Loucy (cell line): ENCODE results near the gene FEV.

Experiments
- H2AFZ ChIP-seq: fragments of 200-600 bp; sonication (generic); 2 replicates; pipeline ENCODE4 v1.6.0; 2016; ENCODE audit warnings: antibody characterized with exemption, mild to moderate bottlenecking, low read length, moderate library complexity
- H3F3A ChIP-seq: fragments of 200-600 bp; 2 replicates; pipeline ENCODE4 v1.6.0; 2016; ENCODE audit warnings: antibody characterized with exemption, low read depth, mild to moderate bottlenecking
- H3K27me3 ChIP-seq: fragments of 200-600 bp; sonication (generic); 2 replicates; pipeline ENCODE4 v1.6.1; 2014; ENCODE audit warnings: low read length, mild to moderate bottlenecking; ENCODE audit not compliant: insufficient read depth, poor library complexity, severe bottlenecking
- H3K36me3 ChIP-seq: fragments of 200-600 bp; sonication (generic); 2 replicates; pipeline ENCODE4 v1.6.1; 2016; ENCODE audit warnings: low read length; ENCODE audit not compliant: insufficient read depth
- H3K4me1 ChIP-seq: fragments of 200-600 bp; sonication (generic); 2 replicates; pipeline ENCODE4 v1.5.1; 2014; ENCODE audit warnings: low read length, mild to moderate bottlenecking; ENCODE audit not compliant: insufficient read depth, poor library complexity, severe bottlenecking
- H3K4me2 ChIP-seq: fragments of 200-600 bp; sonication (generic); 2 replicates; pipeline ENCODE4 v1.6.0; 2014; ENCODE audit warnings: antibody characterized with exemption, low read length, low read depth, mild to moderate bottlenecking; ENCODE audit not compliant: poor library complexity, severe bottlenecking
- H3K4me3 ChIP-seq: fragments of 200-600 bp; sonication (generic); 2 replicates; pipeline ENCODE4 v1.5.1; 2014; ENCODE audit warnings: low read length, mild to moderate bottlenecking, mixed read lengths; ENCODE audit not compliant: poor library complexity, severe bottlenecking
- H3K79me2 ChIP-seq: fragments of 200-600 bp; sonication (generic); 2 replicates; pipeline ENCODE4 v1.6.1; 2014; ENCODE audit warnings: low read length; ENCODE audit not compliant: insufficient read depth
- H3K9ac ChIP-seq: fragments of 200-600 bp; sonication (generic); 2 replicates; pipeline ENCODE4 v1.6.0; 2014; ENCODE audit warnings: mild to moderate bottlenecking, low read depth, low read length, moderate library complexity; ENCODE audit not compliant: poor library complexity, severe bottlenecking
- H3K9me2 ChIP-seq: fragments of 200-600 bp; sonication (generic); replicated peaks from 2 replicates; pipeline ENCODE4 v1.6.1; 2016; ENCODE audit warnings: low read depth, low read length, mixed read lengths
- H3K9me3 ChIP-seq: fragments of 200-600 bp; sonication (generic); 2 replicates; pipeline ENCODE4 v1.6.1; 2014; ENCODE audit warnings: mild to moderate bottlenecking, antibody characterized with exemption, low read length, low read depth; ENCODE audit not compliant: insufficient read depth
- H4K20me1 ChIP-seq: fragments of 200-600 bp; sonication (generic); 2 replicates; pipeline ENCODE4 v1.6.0; 2014; ENCODE audit warnings: antibody characterized with exemption, low read length, mild to moderate bottlenecking; ENCODE audit not compliant: insufficient read depth, poor library complexity, severe bottlenecking
- EZH2phosphoT487 ChIP-seq: fragments of 200-600 bp; IDR thresholded peaks from 2 replicates; pipeline ENCODE4 v1.6.1; 2018; ENCODE audit warnings: antibody characterized with exemption, mild to moderate bottlenecking, moderate library complexity, borderline replicate concordance
- TF ChIP-seq, protein P1 (sequence below): fragments of 200-600 bp; sonication (generic); conservative IDR thresholded peaks from 2 replicates; pipeline ENCODE4 v1.5.1; 2014; ENCODE audit warnings: mild to moderate bottlenecking, antibody characterized with exemption, low read length

The FEV gene

DNA sequence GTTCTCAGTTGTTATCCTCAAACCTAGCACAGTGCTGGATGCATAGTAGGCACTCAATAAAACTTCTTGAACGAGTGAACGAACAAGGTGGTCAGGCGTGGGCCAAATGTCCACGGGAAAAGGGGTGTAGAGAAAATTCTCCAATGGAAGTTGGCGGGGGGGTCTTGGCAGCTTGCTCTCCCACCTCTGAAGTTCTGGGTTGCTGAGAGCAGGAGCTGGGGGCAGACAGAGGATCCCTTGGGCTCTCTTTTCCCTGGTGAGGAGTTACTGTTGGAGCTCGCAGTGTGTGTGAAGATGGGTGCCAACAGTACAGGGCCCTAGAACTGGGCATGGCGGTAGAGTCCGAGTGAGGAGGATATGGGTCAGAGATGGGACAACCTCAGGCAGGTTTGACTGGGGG lies 10.6 kb upstream of the FEV start:
- Histone ChIP-seq H3K36me3 (no peaks in the 10 kb centered on the region), H4K20me1 (no peaks in the 10 kb centered on the region), H2AFZ (no peak overlapping the region), H3K79me2 (no peaks in the 10 kb centered on the region), H3K4me3 (no peak overlapping the region), H3K9me3 (no peaks in the 10 kb centered on the region), H3F3A (no peaks in the 10 kb centered on the region), H3K9me2 (no peaks in the 10 kb centered on the region), H3K4me1 (peaks cover 33% of the 10 kb centered on the region), H3K4me2 (no peak overlapping the region), H3K27me3 (no peaks in the 10 kb centered on the region), H3K9ac (no peak overlapping the region)
- TF ChIP-seq, protein P1, sequence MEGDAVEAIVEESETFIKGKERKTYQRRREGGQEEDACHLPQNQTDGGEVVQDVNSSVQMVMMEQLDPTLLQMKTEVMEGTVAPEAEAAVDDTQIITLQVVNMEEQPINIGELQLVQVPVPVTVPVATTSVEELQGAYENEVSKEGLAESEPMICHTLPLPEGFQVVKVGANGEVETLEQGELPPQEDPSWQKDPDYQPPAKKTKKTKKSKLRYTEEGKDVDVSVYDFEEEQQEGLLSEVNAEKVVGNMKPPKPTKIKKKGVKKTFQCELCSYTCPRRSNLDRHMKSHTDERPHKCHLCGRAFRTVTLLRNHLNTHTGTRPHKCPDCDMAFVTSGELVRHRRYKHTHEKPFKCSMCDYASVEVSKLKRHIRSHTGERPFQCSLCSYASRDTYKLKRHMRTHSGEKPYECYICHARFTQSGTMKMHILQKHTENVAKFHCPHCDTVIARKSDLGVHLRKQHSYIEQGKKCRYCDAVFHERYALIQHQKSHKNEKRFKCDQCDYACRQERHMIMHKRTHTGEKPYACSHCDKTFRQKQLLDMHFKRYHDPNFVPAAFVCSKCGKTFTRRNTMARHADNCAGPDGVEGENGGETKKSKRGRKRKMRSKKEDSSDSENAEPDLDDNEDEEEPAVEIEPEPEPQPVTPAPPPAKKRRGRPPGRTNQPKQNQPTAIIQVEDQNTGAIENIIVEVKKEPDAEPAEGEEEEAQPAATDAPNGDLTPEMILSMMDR, result no peak
- no peak for TF ChIP-seq EZH2phosphoT487

DNA sequence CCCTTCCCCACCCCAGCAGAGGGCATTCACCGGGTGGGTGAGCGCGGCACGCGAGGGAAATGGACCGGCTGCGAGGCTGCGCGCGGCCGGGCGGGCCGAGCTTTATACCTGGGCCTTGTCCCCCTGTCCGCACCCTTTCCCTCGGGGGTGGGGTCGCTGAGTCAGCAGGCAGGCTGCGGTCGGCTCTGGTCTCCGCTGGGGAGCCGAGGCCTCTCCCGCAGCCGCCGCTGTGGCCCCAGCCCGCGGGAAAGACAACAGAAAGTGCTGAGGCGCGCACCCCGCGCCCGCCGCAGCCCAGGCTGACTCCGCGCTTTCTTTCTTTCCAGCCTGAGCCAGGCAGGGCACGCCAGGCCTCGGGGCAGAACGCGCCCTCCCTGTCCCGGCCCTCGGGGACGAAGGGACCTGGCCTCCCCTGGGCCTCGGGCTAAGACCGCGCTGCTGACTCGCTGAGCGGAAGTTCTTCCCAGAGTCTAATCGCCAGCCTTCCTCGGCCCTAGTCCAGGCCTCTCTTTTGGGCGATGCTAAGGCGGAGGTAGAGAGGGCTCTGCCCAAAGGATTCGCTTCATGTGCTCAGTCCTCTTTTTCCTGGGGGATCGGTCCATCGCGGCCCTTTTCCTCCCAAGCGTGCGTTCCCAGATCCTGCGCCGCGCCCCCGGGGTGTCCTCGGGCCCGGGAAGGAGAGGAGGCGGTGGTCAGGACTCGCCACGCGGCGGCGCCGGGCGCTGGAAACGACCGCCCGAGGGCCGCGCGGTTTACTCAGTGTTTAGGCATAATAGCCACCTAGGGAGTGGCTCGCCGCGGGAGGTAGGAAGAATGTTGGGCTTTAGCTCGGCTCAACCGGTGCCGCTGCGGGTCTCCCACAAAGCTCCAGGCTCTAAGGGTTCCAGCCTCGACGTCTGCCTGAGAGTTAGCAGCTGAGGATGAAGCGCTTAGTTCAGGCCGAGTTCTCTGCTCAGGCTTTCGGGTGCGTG lies 8.6 kb upstream of the FEV start, which contains the start of gene CRYBA2:
Gene CRYBA2, minus strand, starts transcription at position 78 of the 971 bp plus-strand sequence. CDS start 246 bp downstream, outside the sequence.
- no peak for TF ChIP-seq EZH2phosphoT487
- TF ChIP-seq, protein P1, result no peak

DNA sequence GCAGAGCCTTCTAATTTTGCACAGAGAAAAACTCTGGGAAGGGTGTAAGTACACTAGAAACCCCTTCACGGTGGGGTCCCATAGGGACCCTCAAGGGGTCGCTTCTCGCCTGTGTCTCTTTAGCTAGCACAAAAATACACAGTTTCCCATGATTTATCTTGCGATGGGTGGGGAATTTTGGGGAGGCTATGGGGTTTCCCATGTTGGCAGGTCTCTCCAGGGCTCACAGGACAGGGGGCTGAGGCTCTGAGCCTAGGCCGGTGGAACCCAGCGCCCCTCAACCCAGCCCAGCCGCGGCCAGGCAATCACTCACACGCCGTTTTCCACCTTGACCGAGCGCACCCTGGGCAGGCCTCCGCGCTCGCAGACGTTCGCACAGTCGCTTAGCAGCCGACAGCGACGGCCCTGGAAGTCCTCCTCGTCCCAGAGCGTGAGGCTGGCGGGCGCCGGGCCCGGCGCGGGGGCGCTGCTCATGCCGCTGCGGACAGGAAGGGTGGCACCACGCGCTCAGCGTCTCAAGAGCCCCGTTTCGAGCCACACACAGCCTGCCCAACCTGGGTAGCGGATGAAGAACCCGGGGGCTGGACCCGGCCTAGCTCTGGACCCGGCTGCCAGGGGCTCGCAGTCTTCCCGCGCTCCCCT lies 7.8 kb upstream of the FEV start:
- Histone ChIP-seq H3K36me3 (no peaks in the 10 kb centered on the region), H3K4me1 (peaks cover 8% of the 10 kb centered on the region), H3K4me2 (no peak overlapping the region), H3K4me3 (no peak overlapping the region), H3K9me2 (no peaks in the 10 kb centered on the region), H3K9ac (no peak overlapping the region), H3K9me3 (no peaks in the 10 kb centered on the region), H2AFZ (no peak overlapping the region), H4K20me1 (no peaks in the 10 kb centered on the region), H3K27me3 (no peaks in the 10 kb centered on the region), H3F3A (no peaks in the 10 kb centered on the region), H3K79me2 (no peaks in the 10 kb centered on the region)
- TF ChIP-seq, protein P1, result no peak
- TF ChIP-seq EZH2phosphoT487, result no peak

More for the DNA sequence above, 8.6 kb upstream of the FEV start, which contains the start of gene CRYBA2:
- no peaks in the 10 kb centered on the region for H3F3A ChIP-seq
- H3K27me3 ChIP-seq, result no peaks in the 10 kb centered on the region
- H3K9ac ChIP-seq, result no peak within 1 kb of the TSS
- no peaks in the 10 kb centered on the region for H3K36me3 ChIP-seq
- no peak within 1 kb of the TSS for H3K4me3 ChIP-seq
- no peak within 1 kb of the TSS for H3K4me2 ChIP-seq
- H4K20me1 ChIP-seq, result no peaks in the 10 kb centered on the region
- no peaks in the 10 kb centered on the region for H3K9me3 ChIP-seq
- H3K79me2 ChIP-seq, result no peaks in the 10 kb centered on the region
- no peak within 1 kb of the TSS for H2AFZ ChIP-seq
- no peaks in the 10 kb centered on the region for H3K9me2 ChIP-seq
- peaks cover 16% of the 10 kb centered on the region for H3K4me1 ChIP-seq
